ENCODE measurements around the gene NFS1. TPM values are rescaled to one million over a fixed set of nuclear protein-coding genes. Genes with fewer than 3 reads are reported as not detected.

Gene NFS1
- total and polyA plus RNA-seq, 2 of the 8 experiments (the other 6 are each of a cell fraction or from before 2014, with no cell fraction given) = 26.1 to 38.8 TPM

DNA sequence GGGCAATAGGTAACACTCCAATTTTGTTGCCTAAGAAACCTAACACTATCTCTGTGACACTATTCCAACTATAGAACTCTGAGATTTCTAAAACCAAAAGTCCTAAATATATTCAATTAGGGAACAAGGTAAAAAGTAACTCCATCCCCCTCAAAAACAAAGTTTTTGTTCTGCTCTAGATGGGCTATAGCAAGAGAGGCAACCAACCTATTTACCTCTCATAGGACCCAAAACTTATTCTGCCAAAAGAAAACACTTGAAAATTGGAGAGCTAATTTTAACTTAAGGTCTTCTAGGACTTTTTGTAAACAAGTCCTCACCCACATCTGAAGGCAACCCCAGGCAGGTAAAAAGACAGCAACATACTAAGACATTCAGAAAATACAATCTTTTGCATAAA, 35.2 kb upstream of the NFS1 start:
- no peak overlapping the region for H3K4me3 ChIP-seq (ENCODE audit: extremely low read depth in 1 of 4, insufficient read depth in 2 of 4, low read depth in 3 of 4, low read length in 4 of 4)
- no peak overlapping the region for H2BK120ac ChIP-seq (replicated peaks; ENCODE audit: low read depth, low read length)
- H3K79me1 ChIP-seq (ENCODE audit: low read depth, low read length) = no peaks in the 10 kb centered on the region; the same call in 1 of the 2 replicates
- H3K18ac ChIP-seq (ENCODE audit: extremely low read depth, low read length) = no peak overlapping the region
- H3K27me3 ChIP-seq (replicated peaks in 1 of 4; ENCODE audit: control insufficient read depth in 3 of 4, extremely low read depth in 1 of 4, insufficient read depth in 3 of 4, low read length in 3 of 4) = no peaks in the 10 kb centered on the region
- H2AK5ac ChIP-seq (ENCODE audit: low read depth, low read length) = no peak overlapping the region
- no peak overlapping the region for H3K9ac ChIP-seq (replicated peaks in 1 of 4; ENCODE audit: extremely low read depth in 1 of 4, low read depth in 3 of 4, low read length in 3 of 4)
- no peak overlapping the region for H2BK12ac ChIP-seq (ENCODE audit: low read depth, low read length)
- H2BK20ac ChIP-seq (ENCODE audit: low read length) = no peak overlapping the region
- DNase-seq (ENCODE audit: low read depth in 1 of 2, low spot score in 2 of 2) (no peak), FAIRE-seq (no peak)
- POLR2A ChIA-PET (ENCODE audit: partially characterized antibody) = interaction anchor here (0.7 to 45.3 kb wide), 15 partner anchors 4 to 280 kb away, joined by 3 to 2341 read pairs (median 9); partner anchors contain the start of genes NFS1, PHF20, RBM39 and ROMO1
- no peak overlapping the region for H3K4me2 ChIP-seq (ENCODE audit: insufficient read depth in 1 of 2, low read depth in 2 of 2, low read length in 2 of 2)
- H3K4me1 ChIP-seq (replicated peaks in 1 of 4; ENCODE audit: control insufficient read depth in 3 of 4, insufficient read depth in 4 of 4, low read length in 3 of 4) = no peaks in the 10 kb centered on the region
- H3K23me2 ChIP-seq (ENCODE audit: low read depth, low read length) = no peaks in the 10 kb centered on the region
- no peak overlapping the region for H2BK5ac ChIP-seq (ENCODE audit: low read depth, low read length)
- H2BK15ac ChIP-seq (ENCODE audit: low read length) = no peak overlapping the region
- H3K27ac ChIP-seq (ENCODE audit: low read depth, low read length) = no peak overlapping the region
- H3K56ac ChIP-seq (replicated peaks; ENCODE audit: insufficient read length, low read depth, low read length) = no peak overlapping the region
- CTCF ChIA-PET (ENCODE audit: partially characterized antibody) = no interaction called here
- H3K9me3 ChIP-seq (ENCODE audit: insufficient read depth in 2 of 2, low read depth in 1 of 2, low read length in 1 of 2) = no peaks in the 10 kb centered on the region
- peaks cover 56 to 100% (median 91%) of the 10 kb centered on the region in 4 experiments for H3K36me3 ChIP-seq (ENCODE audit: control insufficient read depth in 2 of 4, insufficient read depth in 4 of 4, low read length in 3 of 4)
- no peak overlapping the region for H4K91ac ChIP-seq (replicated peaks; ENCODE audit: insufficient read length, low read length)
- H3K79me2 ChIP-seq (ENCODE audit: control insufficient read depth in 1 of 2, insufficient read depth in 2 of 2, low read length in 2 of 2) = peaks cover 18 to 99% of the 10 kb centered on the region in 2 experiments
- H3K23ac ChIP-seq (ENCODE audit: insufficient read length) = no peak overlapping the region
- H4K20me1 ChIP-seq (replicated peaks in 1 of 2; ENCODE audit: control insufficient read depth in 1 of 2, insufficient read depth in 2 of 2, low read length in 2 of 2) = peaks cover 23 to 27% of the 10 kb centered on the region in 2 experiments
- H4K8ac ChIP-seq (ENCODE audit: extremely low read depth, insufficient read depth, low read length) = no peak overlapping the region
- no peak overlapping the region for H3K14ac ChIP-seq (ENCODE audit: insufficient read length)
- H3K4ac ChIP-seq (replicated peaks; ENCODE audit: insufficient read length, low read depth, low read length) = no peak overlapping the region
- H2AFZ ChIP-seq (ENCODE audit: low read length) = no peak overlapping the region
- no peak overlapping the region for H4K5ac ChIP-seq (ENCODE audit: insufficient read length, low read depth, low read length)
- TF ChIP-seq, protein P1, sequence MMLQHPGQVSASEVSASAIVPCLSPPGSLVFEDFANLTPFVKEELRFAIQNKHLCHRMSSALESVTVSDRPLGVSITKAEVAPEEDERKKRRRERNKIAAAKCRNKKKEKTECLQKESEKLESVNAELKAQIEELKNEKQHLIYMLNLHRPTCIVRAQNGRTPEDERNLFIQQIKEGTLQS (IDR thresholded peaks at IDR 0.05; ENCODE audit: insufficient read depth, low read depth, low read length) = no peak
- no peak for TF ChIP-seq CBX8 (IDR thresholded peaks at IDR 0.05; ENCODE audit: borderline replicate concordance, low read depth, low read length)
